A673 (cell line): ENCODE results near the gene PAPPA.

Experiments used
- EZH2 ChIP-seq: fragments of 200-600 bp; sonication (generic); IDR thresholded peaks from 2 replicates; pipeline ENCODE4 v1.6.1; 2017; ENCODE audit warnings: borderline replicate concordance, low read depth, mild to moderate bottlenecking, mixed read lengths, antibody characterized with exemption, low read length; ENCODE audit not compliant: poor library complexity, severe bottlenecking
- TF ChIP-seq, protein P1 (sequence below): fragments of 300-800, 200-600 bp; sonication (generic); conservative IDR thresholded peaks from 2 replicates; pipeline ENCODE4 v1.5.1; 2017; ENCODE audit warnings: low read depth, mild to moderate bottlenecking, antibody characterized with exemption, low read length, moderate library complexity, mixed read lengths

DNA sequence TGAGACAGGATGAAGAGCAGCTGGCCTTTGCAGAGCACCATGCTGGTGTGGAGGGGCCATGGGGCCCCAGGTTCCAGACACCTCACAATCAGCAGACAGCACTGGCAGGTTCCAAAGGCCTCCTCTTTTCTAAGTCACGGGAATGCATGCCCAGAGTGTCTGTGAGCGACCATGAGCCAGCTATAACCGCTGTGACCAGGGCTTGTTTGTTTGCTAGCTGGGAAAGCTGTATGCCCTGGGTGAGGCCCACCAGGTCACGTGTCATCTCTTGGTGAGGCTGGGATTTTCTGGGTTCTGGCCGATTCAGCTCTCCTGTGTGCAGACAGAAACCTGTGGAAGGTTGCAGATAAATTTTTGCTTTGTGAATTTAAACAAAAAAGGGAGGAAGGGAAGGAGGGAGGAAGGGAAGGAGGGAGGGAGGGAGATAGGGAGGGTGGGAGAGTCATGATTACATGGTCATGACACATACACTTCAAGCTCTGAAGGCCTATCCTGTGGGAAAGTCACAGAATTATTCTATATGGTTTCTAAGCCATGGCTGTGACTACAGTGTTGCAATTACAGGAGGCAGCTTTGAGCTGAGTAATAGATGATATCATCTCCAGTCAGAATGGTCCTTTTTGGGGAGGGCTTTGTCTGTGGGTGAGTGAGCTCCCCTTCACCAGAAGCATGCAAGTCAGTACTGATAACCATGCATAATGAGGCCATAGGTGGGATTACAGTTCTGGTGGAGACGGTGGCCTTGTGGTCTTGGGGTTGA, 37.2 kb downstream of the PAPPA start:
- TF ChIP-seq, protein P1, sequence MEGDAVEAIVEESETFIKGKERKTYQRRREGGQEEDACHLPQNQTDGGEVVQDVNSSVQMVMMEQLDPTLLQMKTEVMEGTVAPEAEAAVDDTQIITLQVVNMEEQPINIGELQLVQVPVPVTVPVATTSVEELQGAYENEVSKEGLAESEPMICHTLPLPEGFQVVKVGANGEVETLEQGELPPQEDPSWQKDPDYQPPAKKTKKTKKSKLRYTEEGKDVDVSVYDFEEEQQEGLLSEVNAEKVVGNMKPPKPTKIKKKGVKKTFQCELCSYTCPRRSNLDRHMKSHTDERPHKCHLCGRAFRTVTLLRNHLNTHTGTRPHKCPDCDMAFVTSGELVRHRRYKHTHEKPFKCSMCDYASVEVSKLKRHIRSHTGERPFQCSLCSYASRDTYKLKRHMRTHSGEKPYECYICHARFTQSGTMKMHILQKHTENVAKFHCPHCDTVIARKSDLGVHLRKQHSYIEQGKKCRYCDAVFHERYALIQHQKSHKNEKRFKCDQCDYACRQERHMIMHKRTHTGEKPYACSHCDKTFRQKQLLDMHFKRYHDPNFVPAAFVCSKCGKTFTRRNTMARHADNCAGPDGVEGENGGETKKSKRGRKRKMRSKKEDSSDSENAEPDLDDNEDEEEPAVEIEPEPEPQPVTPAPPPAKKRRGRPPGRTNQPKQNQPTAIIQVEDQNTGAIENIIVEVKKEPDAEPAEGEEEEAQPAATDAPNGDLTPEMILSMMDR = no peak
- no peak for TF ChIP-seq EZH2
